ENCODE measurements around the gene VWA3A. TPM values are rescaled to one million over a fixed set of nuclear protein-coding genes. Genes with fewer than 3 reads are reported as not detected.

The VWA3A gene
- total RNA-seq, 4 donors from 2014 or later = 1.5 to 2.5 (median 1.8) TPM; not detected in 1

- Histone ChIP-seq H3K9me3 (no peaks in the 10 kb centered on the region), H3K36me3 (no peaks in the 10 kb centered on the region), H3K27ac (no peak overlapping the region), H3K27me3 (no peaks in the 10 kb centered on the region), H3K4me3 (no peak overlapping the region), H3K4me1 (no peaks in the 10 kb centered on the region)
- TF ChIP-seq POLR2A (IDR thresholded peaks at IDR 0.05) (no peak), CTCF (IDR thresholded peaks at IDR 0.05) (no peak)
- intact Hi-C loops (cut with DNase I; ENCODE audit: low total_unique reads) = no loop called here
- DNase-seq = no peak
Measured at GRCh38 chr16:22054847-22055590, 37.3 kb upstream of the VWA3A start.

GRCh38 chr16:22055881-22056280 is 36.5 kb upstream of the VWA3A start:
- no peaks in the 10 kb centered on the region for H3K4me1 ChIP-seq
- intact Hi-C loops (cut with DNase I; ENCODE audit: low total_unique reads) = no loop called here
- DNase-seq = no peak
- no peaks in the 10 kb centered on the region for H3K9me3 ChIP-seq
- no peaks in the 10 kb centered on the region for H3K36me3 ChIP-seq
- H3K4me3 ChIP-seq = no peak overlapping the region
- H3K27ac ChIP-seq = no peak overlapping the region
- TF ChIP-seq POLR2A (IDR thresholded peaks at IDR 0.05) = no peak
- TF ChIP-seq CTCF (IDR thresholded peaks at IDR 0.05) = no peak
- H3K27me3 ChIP-seq = no peaks in the 10 kb centered on the region

DNA sequence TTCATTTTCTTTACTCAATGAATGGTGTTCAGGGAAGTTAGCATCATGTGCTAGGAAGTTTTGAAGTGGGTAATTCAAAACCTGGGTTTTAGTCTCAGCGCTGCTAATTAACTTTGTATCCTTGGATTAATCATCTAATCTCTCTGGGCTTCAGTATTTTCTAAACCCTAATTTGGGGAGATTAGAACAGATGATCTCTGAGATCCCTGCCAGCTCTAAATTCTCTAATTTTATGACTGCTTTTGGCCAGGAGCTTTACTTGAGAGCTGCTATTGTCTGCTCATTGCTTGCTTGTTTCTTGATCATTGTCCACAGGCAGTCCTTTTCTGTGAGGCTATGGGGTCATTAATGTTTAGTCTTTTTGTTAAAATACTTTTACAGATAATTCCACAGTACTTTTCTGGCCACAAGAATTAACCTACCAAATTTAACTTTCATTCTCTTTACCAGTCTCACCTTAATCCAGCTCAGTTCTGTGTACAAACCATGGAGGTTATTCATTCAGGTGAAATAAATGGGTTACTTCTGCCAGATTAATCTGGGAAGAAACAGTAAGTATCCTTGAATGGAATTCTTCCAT is 28.4 kb upstream of the VWA3A start:
- DNase-seq = no peak
- Histone ChIP-seq H3K27me3 (no peaks in the 10 kb centered on the region), H3K27ac (no peak overlapping the region), H3K4me3 (no peak overlapping the region), H3K36me3 (peaks cover 0 to 2% of the 10 kb centered on the region in 2 donors), H3K9me3 (no peaks in the 10 kb centered on the region), H3K4me1 (no peaks in the 10 kb centered on the region)
- TF ChIP-seq POLR2A (IDR thresholded peaks at IDR 0.05) (no peak), CTCF (IDR thresholded peaks at IDR 0.05) (no peak)
- intact Hi-C loops (cut with DNase I; ENCODE audit: low total_unique reads) = no loop called here

GRCh38 chr16:22065252-22065651 is 27.1 kb upstream of the VWA3A start:
- TF ChIP-seq POLR2A (IDR thresholded peaks at IDR 0.05) = no peak
- TF ChIP-seq CTCF (IDR thresholded peaks at IDR 0.05) = no peak
- H3K4me1 ChIP-seq = no peaks in the 10 kb centered on the region
- peaks cover 0 to 2% of the 10 kb centered on the region in 2 donors for H3K36me3 ChIP-seq
- intact Hi-C loops (cut with DNase I; ENCODE audit: low total_unique reads) = no loop called here
- no peak for DNase-seq
- H3K27ac ChIP-seq = no peak overlapping the region
- H3K9me3 ChIP-seq = no peaks in the 10 kb centered on the region
- H3K4me3 ChIP-seq = no peak overlapping the region
- no peaks in the 10 kb centered on the region for H3K27me3 ChIP-seq

Measured in uterus (tissue), 4 donors.